Measurements from ENCODE around the gene RMI1. TPM values are rescaled to one million over a fixed set of nuclear protein-coding genes. Genes with fewer than 3 reads are reported as not detected.

The RMI1 gene
- total and polyA plus RNA-seq, 10 of the 15 experiments (the other 5 are each of a cell fraction or from before 2014, with no cell fraction given): 3.6 to 34.1 (median 16.1) TPM

DNA sequence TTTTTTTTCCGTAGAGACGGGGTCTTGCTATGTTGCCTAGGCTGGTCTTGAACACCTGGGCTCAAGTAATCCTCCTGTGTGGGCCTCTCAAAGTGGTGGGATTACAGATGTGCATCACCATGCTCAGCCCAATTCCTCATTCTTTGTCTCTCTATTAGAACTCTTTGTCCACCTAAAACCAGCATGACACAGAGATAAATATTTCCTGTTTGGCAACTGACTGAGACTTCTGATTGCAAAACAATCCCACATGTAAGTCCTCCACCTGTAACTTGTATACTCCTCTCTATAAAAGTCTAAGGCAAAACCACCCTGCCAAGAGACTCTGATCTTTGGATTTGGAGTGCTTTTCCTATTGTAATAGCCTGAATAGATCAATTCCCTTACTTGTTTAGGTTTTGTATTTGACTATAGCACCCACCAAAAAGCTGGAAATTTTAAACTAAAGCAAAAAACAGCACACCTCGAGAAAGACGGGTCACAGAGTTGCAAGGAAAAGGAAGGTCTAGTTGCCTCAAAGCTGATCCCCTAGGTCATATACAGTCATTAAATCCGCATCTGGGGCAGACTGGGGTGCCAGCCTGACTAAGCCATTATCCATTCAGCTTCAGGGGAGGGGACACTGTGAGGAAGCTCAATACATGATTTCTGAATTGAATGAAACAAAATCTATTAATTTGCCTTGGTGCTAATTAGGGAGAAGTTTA lies 45.9 kb upstream of the RMI1 start (continued):
- TF ChIP-seq HCFC1 (IDR thresholded peaks at IDR 0.05; ENCODE audit: low read length): no peak
- no peak for TF ChIP-seq ZBED1 (IDR thresholded peaks at IDR 0.05; ENCODE audit: borderline replicate concordance)
- no peak for TF ChIP-seq TCF7 (IDR thresholded peaks at IDR 0.05; ENCODE audit: borderline replicate concordance)
- TF ChIP-seq, protein P1, sequence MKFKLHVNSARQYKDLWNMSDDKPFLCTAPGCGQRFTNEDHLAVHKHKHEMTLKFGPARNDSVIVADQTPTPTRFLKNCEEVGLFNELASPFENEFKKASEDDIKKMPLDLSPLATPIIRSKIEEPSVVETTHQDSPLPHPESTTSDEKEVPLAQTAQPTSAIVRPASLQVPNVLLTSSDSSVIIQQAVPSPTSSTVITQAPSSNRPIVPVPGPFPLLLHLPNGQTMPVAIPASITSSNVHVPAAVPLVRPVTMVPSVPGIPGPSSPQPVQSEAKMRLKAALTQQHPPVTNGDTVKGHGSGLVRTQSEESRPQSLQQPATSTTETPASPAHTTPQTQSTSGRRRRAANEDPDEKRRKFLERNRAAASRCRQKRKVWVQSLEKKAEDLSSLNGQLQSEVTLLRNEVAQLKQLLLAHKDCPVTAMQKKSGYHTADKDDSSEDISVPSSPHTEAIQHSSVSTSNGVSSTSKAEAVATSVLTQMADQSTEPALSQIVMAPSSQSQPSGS (IDR thresholded peaks at IDR 0.05; ENCODE audit: low read length): no peak
- TF ChIP-seq KDM1A (IDR thresholded peaks at IDR 0.05; ENCODE audit: borderline replicate concordance): no peak
- no peak for TF ChIP-seq CHD4 (IDR thresholded peaks at IDR 0.05)
- TF ChIP-seq PAX8 (IDR thresholded peaks at IDR 0.05): no peak
- no peak for TF ChIP-seq ATF7 (IDR thresholded peaks at IDR 0.05; ENCODE audit: low read depth)
- no peak for TF ChIP-seq TCF12 (IDR thresholded peaks at IDR 0.05; ENCODE audit: low read depth, low read length)
- TF ChIP-seq, protein P2, sequence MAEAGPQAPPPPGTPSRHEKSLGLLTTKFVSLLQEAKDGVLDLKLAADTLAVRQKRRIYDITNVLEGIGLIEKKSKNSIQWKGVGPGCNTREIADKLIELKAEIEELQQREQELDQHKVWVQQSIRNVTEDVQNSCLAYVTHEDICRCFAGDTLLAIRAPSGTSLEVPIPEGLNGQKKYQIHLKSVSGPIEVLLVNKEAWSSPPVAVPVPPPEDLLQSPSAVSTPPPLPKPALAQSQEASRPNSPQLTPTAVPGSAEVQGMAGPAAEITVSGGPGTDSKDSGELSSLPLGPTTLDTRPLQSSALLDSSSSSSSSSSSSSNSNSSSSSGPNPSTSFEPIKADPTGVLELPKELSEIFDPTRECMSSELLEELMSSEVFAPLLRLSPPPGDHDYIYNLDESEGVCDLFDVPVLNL (IDR thresholded peaks at IDR 0.05; ENCODE audit: low read depth, low read length): no peak
- no peak for TF ChIP-seq YY1 (IDR thresholded peaks at IDR 0.05; ENCODE audit: low read depth, low read length)
- TF ChIP-seq BHLHE40 (IDR thresholded peaks at IDR 0.05; ENCODE audit: borderline replicate concordance in 1 of 2, low read depth in 2 of 2, low read length in 1 of 2): no peak
- TF ChIP-seq USF1 (IDR thresholded peaks at IDR 0.05; ENCODE audit: borderline replicate concordance, extremely low read length, insufficient read depth, low read depth, low read length): no peak
